Lower leg skin (tissue), 3 donors: Measurements from ENCODE around the gene SLC49A3.

Experiments used
- CTCF ChIP-seq, 3 donors: fragments of 450-650 bp; IDR thresholded peaks; one replicate each; pipeline ENCODE4 v1.5.1; 2016; ENCODE audit warnings: antibody characterized with exemption in 3 of 3, mild to moderate bottlenecking in 3 of 3, moderate library complexity in 2 of 3
- POLR2A ChIP-seq, 2 donors: fragments of 450-650 bp; IDR thresholded peaks; one replicate each; pipeline ENCODE4 v1.6.1; 2016 to 2017; ENCODE audit warnings: antibody characterized with exemption in 2 of 2, mild to moderate bottlenecking in 1 of 2, moderate library complexity in 1 of 2

- TF ChIP-seq CTCF (IDR thresholded peaks at IDR 0.05) (no peak), POLR2A (IDR thresholded peaks at IDR 0.05) (no peak)
Observed at GRCh38 chr4:727576-727975, 38.6 kb upstream of the SLC49A3 start.
